SK-N-SH (cell line): ENCODE results near the gene SPACA7. TPM values are rescaled to one million over a fixed set of nuclear protein-coding genes. Genes with fewer than 3 reads are reported as not detected.

ENCODE experiments used
- CTCF ChIA-PET: fragments of 300-600, 350-600 bp; formaldehyde crosslinking; extraction: SDS; loops from one replicate; lab custom pipeline; 2021; lab: Yijun Ruan, JAX
- POLR2A ChIA-PET: fragments of 350-600 bp; sonication (Branson Sonifier 250); formaldehyde crosslinking; extraction: SDS; loops from one replicate; lab custom pipeline; 2020; ENCODE audit warnings: antibody characterized with exemption, inconsistent platforms; lab: Yijun Ruan, JAX
- DNase-seq: peaks from one replicate; pipeline ENCODE4 v3.0.0; 2012
- H2AFZ ChIP-seq: fragments of 200-600 bp; sonication (generic); 2 replicates; pipeline ENCODE4 v1.8.1; 2016; ENCODE audit warnings: antibody characterized with exemption, mild to moderate bottlenecking, low read depth
- H3F3A ChIP-seq: fragments of 200-600 bp; sonication (generic); replicated peaks from 2 replicates; pipeline ENCODE3; 2016; ENCODE audit warnings: antibody characterized with exemption, mild to moderate bottlenecking; ENCODE audit not compliant: insufficient read depth
- H3K27ac ChIP-seq, 2 experiments: fragments of 200-500 bp in 1 of 2; fragments of 200-600 bp in 1 of 2; sonication (Bioruptor generic) in 1 of 2; sonication (generic), shearing (Covaris generic) in 1 of 2; 2 replicates each; pipeline versions ENCODE4 v1.5.1 to v1.6.1; 2014 to 2016; ENCODE audit warnings: low read depth in 2 of 2, inconsistent platforms in 1 of 2, low read length in 1 of 2, mild to moderate bottlenecking in 1 of 2, mixed read lengths in 1 of 2
- H3K27me3 ChIP-seq: fragments of 200-600 bp; sonication (generic), shearing (Covaris generic); 2 replicates; pipeline ENCODE4 v1.6.1; 2016; ENCODE audit warnings: mixed run types; ENCODE audit not compliant: insufficient read depth
- H3K36me3 ChIP-seq, 2 experiments: fragments of 200-500 bp in 1 of 2; fragments of 200-600 bp in 1 of 2; sonication (Bioruptor generic) in 1 of 2; sonication (generic) in 1 of 2; replicated peaks in 1 of 2; 2 replicates each; pipeline versions ENCODE3 to v1.5.1; 2014 to 2016; ENCODE audit warnings: low read length in 1 of 2, mild to moderate bottlenecking in 1 of 2; ENCODE audit not compliant: insufficient read depth in 2 of 2, control insufficient read depth in 1 of 2
- H3K4me1 ChIP-seq, 2 experiments: fragments of 200-500 bp in 1 of 2; fragments of 200-600 bp in 1 of 2; sonication (Bioruptor generic) in 1 of 2; sonication (generic), shearing (Covaris generic) in 1 of 2; 2 replicates each; pipeline versions ENCODE4 v1.5.1 to v1.6.1; 2014 to 2016; ENCODE audit warnings: low read depth in 1 of 2, low read length in 1 of 2, mixed run types in 1 of 2; ENCODE audit not compliant: insufficient read depth in 2 of 2, control insufficient read depth in 1 of 2
- H3K4me2 ChIP-seq: fragments of 200-600 bp; sonication (generic), shearing (Covaris generic); 2 replicates; pipeline ENCODE4 v1.6.1; 2017; ENCODE audit warnings: mixed run types
- H3K4me3 ChIP-seq, 2 experiments: fragments of 200-500 bp in 1 of 2; fragments of 200-600 bp in 1 of 2; sonication (Bioruptor generic) in 1 of 2; sonication (generic), shearing (Covaris generic) in 1 of 2; 2 replicates each; pipeline versions ENCODE4 v1.5.1 to v1.8.1; 2014 to 2016; ENCODE audit warnings: low read depth in 2 of 2, inconsistent platforms in 1 of 2, low read length in 1 of 2, mild to moderate bottlenecking in 1 of 2, mixed read lengths in 1 of 2, moderate library complexity in 1 of 2
- H3K79me2 ChIP-seq: fragments of 200-600 bp; sonication (generic); 2 replicates; pipeline ENCODE4 v1.8.1; 2017; ENCODE audit warnings: mild to moderate bottlenecking; ENCODE audit not compliant: insufficient read depth
- H3K9ac ChIP-seq: fragments of 200-600 bp; sonication (generic); 2 replicates; pipeline ENCODE4 v1.6.1; 2017; ENCODE audit warnings: mixed run types
- H3K9me2 ChIP-seq: fragments of 200-600 bp; sonication (generic); 2 replicates; pipeline ENCODE4 v1.6.1; 2017; ENCODE audit warnings: mixed run types
- H3K9me3 ChIP-seq: fragments of 200-600 bp; sonication (generic); 2 replicates; pipeline ENCODE4 v1.6.1; 2017; ENCODE audit warnings: mixed run types, mild to moderate bottlenecking, moderate library complexity
- H4K20me1 ChIP-seq: fragments of 200-600 bp; sonication (generic); 2 replicates; pipeline ENCODE4 v1.6.1; 2017; ENCODE audit warnings: mild to moderate bottlenecking, mixed run types; ENCODE audit not compliant: insufficient read depth
- CHD2 ChIP-seq: fragments of 150-350 bp; IDR thresholded peaks from 2 replicates; pipeline ENCODE4 v1.6.1; 2018; ENCODE audit warnings: low read length; ENCODE audit not compliant: partially characterized antibody
- EP300 ChIP-seq, 2 experiments: IDR thresholded peaks; 2 replicates each; pipeline versions ENCODE4 v1.4.0 to v1.6.1; 2012; ENCODE audit warnings: borderline replicate concordance in 1 of 2, low read depth in 1 of 2, low read length in 1 of 2
- EZH2phosphoT487 ChIP-seq: fragments of 200-600 bp; sonication (generic); IDR thresholded peaks from 2 replicates; pipeline ENCODE4 v1.6.1; 2017; ENCODE audit warnings: low read depth, mixed run types, mild to moderate bottlenecking, antibody characterized with exemption, moderate library complexity, borderline replicate concordance
- FOSL2 ChIP-seq: IDR thresholded peaks from 2 replicates; pipeline ENCODE4 v1.4.0; 2012; ENCODE audit warnings: low read depth, mild to moderate bottlenecking, moderate library complexity, borderline replicate concordance
- FOXJ3 ChIP-seq: sonication (generic); formaldehyde crosslinking; IDR thresholded peaks from 2 replicates; pipeline ENCODE4 v1.5.1; 2020; ENCODE audit warnings: mild to moderate bottlenecking, missing genetic modification reagents
- FOXM1 ChIP-seq: IDR thresholded peaks from 2 replicates; pipeline ENCODE4 v1.4.0; 2012; ENCODE audit warnings: low read depth, mild to moderate bottlenecking
- GABPA ChIP-seq: IDR thresholded peaks from 2 replicates; pipeline ENCODE4 v1.4.0; 2012; ENCODE audit warnings: low read depth, mild to moderate bottlenecking
- GATA2 ChIP-seq: sonication (generic); formaldehyde crosslinking; IDR thresholded peaks from 2 replicates; pipeline ENCODE4 v1.5.0; 2020; ENCODE audit warnings: mild to moderate bottlenecking, missing genetic modification reagents
- IRF3 ChIP-seq: fragments of 150-350 bp; IDR thresholded peaks from 2 replicates; pipeline ENCODE4 v1.6.1; 2016; ENCODE audit warnings: mild to moderate bottlenecking, low read depth, low read length
- JUND ChIP-seq: IDR thresholded peaks from 2 replicates; pipeline ENCODE4 v1.4.0; 2012
- MXI1 ChIP-seq: IDR thresholded peaks from 2 replicates; pipeline ENCODE4 v1.6.1; 2012; ENCODE audit warnings: mild to moderate bottlenecking, low read depth, low read length, improper control_type of control experiment
- NFIC ChIP-seq: IDR thresholded peaks from 2 replicates; pipeline ENCODE4 v1.4.0; 2012; ENCODE audit warnings: borderline replicate concordance
- NRF1 ChIP-seq: IDR thresholded peaks from 2 replicates; pipeline ENCODE4 v1.6.1; 2012; ENCODE audit warnings: low read depth, mild to moderate bottlenecking, low read length
- POLR2AphosphoS5 ChIP-seq: IDR thresholded peaks from 2 replicates; pipeline ENCODE4 v1.6.1; 2012; ENCODE audit warnings: low read depth, low read length
- RXRA ChIP-seq: IDR thresholded peaks from 2 replicates; pipeline ENCODE4 v1.4.0; 2012; ENCODE audit warnings: low read depth, mild to moderate bottlenecking, borderline replicate concordance
- SIN3A ChIP-seq: IDR thresholded peaks from 2 replicates; pipeline ENCODE4 v1.6.1; 2012; ENCODE audit warnings: low read depth, mild to moderate bottlenecking, low read length, moderate library complexity, borderline replicate concordance
- SMC3 ChIP-seq: IDR thresholded peaks from 2 replicates; pipeline ENCODE4 v1.6.1; 2012; ENCODE audit warnings: low read depth, low read length, improper control_type of control experiment
- TAF1 ChIP-seq: IDR thresholded peaks from 2 replicates; pipeline ENCODE4 v1.6.1; 2012; ENCODE audit warnings: low read depth, mild to moderate bottlenecking, low read length, moderate library complexity, borderline replicate concordance
- TEAD4 ChIP-seq: IDR thresholded peaks from 2 replicates; pipeline ENCODE4 v1.4.0; 2012; ENCODE audit warnings: mild to moderate bottlenecking, borderline replicate concordance; ENCODE audit not compliant: insufficient read depth
- YY1 ChIP-seq: IDR thresholded peaks from 2 replicates; pipeline ENCODE4 v1.4.0; 2012; ENCODE audit warnings: low read depth, mild to moderate bottlenecking
- WGBS: methylation state at CpG from one replicate; pipeline ENCODE4 v1.1.6; 2017; ENCODE audit warnings: low lambda C conversion rate; 5-methylcytosine and 5-hydroxymethylcytosine counted together
- polyA plus RNA-seq, 3 experiments: library from polyadenylated mRNA; depleted of rRNA; stranded (reverse); fragments of >200 nt; gene quantifications; 2 replicates each; pipeline ENCODE4 v1.2.3, GENCODE V29; 2012
- TF ChIP-seq, protein P1 (sequence below): IDR thresholded peaks from 2 replicates; pipeline ENCODE4; 2012

Gene SPACA7
- polyA plus RNA-seq, 1 of the 3 experiments (the other 2 are of a cell fraction) = not detected

GRCh38 chr13:112475889-112476288, 99.7 kb downstream of the SPACA7 start:
- Histone ChIP-seq H3K4me1 (no peaks in the 10 kb centered on the region), H3K27ac (no peak overlapping the region), H3K36me3 (no peaks in the 10 kb centered on the region), H3K27me3 (no peaks in the 10 kb centered on the region), H3K9me3 (peaks cover 4% of the 10 kb centered on the region; the same call in 1 of the 2 replicates), H3K9me2 (0 out of 2 replicates have a peak, but pooled peaks cover 2% of the 10 kb centered on the region), H3K9ac (no peak overlapping the region), H2AFZ (no peak overlapping the region), H3K79me2 (no peaks in the 10 kb centered on the region), H4K20me1 (no peaks in the 10 kb centered on the region), H3K4me2 (no peak overlapping the region), H3K4me3 (no peak overlapping the region), H3F3A (no peaks in the 10 kb centered on the region)
- POLR2A ChIA-PET = no interaction called here
- CTCF ChIA-PET = no interaction called here
- WGBS = 62% methylated on average over 1 of the region's 1 CpG
- DNase-seq = no peak
- no peak for TF ChIP-seq NRF1
- TF ChIP-seq FOXJ3 = no peak
- TF ChIP-seq, protein P1, sequence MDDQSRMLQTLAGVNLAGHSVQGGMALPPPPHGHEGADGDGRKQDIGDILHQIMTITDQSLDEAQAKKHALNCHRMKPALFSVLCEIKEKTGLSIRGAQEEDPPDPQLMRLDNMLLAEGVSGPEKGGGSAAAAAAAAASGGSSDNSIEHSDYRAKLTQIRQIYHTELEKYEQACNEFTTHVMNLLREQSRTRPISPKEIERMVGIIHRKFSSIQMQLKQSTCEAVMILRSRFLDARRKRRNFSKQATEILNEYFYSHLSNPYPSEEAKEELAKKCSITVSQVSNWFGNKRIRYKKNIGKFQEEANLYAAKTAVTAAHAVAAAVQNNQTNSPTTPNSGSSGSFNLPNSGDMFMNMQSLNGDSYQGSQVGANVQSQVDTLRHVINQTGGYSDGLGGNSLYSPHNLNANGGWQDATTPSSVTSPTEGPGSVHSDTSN = no peak
- TF ChIP-seq FOXM1 = no peak
- no peak for TF ChIP-seq FOSL2
- TF ChIP-seq SMC3 = no peak
- TF ChIP-seq CHD2 = no peak
- TF ChIP-seq EP300 (IDR thresholded peaks at IDR 0.05; ENCODE audit: borderline replicate concordance in 1 of 2, low read depth in 1 of 2, low read length in 1 of 2) = no peak

DNA sequence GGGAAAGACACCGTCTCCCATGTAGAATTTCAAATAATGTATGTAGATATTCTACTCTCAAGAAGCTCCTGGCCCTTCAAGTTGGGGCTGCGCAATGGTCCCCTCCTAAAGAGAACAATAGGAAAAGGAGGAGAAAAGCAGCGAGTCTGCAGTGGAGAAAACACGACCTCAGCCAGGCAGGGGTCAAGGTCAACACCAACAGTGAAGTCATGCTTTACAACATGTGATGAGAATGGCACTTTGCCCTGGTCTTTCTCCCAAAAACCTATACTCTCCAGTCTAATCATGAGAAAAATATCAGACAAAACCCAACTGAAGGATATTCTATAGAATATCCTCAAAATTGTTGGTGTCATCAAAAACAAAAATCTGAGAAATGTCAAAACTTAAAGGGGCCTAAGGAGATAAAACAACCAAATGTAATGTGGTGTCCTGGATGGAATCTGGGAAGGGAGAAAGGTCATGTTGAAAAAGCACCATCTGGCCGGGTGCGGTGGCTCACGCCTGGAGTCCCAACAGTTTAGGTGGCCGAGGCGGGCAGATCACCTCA, 101.0 kb downstream of the SPACA7 start:
- Histone ChIP-seq H3K9me2 (0 out of 2 replicates have a peak, but pooled peaks cover 2% of the 10 kb centered on the region), H3K9me3 (peaks cover 4% of the 10 kb centered on the region; the same call in 1 of the 2 replicates), H3K9ac (no peak overlapping the region), H4K20me1 (no peaks in the 10 kb centered on the region)
- WGBS = 79% methylated on average over 9 of the region's 9 CpGs
- CTCF ChIA-PET = interaction anchor here (1.4 kb wide), 1 partner anchor 11 kb away, joined by 4 read pairs; no protein-coding TSS in a partner anchor
- no peak for TF ChIP-seq SMC3
- TF ChIP-seq GABPA = no peak
- TF ChIP-seq FOXM1 = no peak
- TF ChIP-seq RXRA = no peak
- TF ChIP-seq GATA2 (CRISPR knock-in tag) = no peak
- no peak for TF ChIP-seq NRF1
- TF ChIP-seq IRF3 = no peak
- TF ChIP-seq NFIC = no peak
- no peak for TF ChIP-seq TEAD4
- no peak for TF ChIP-seq EZH2phosphoT487
- no peak for TF ChIP-seq EP300 (IDR thresholded peaks at IDR 0.05; ENCODE audit: borderline replicate concordance in 1 of 2, low read depth in 1 of 2, low read length in 1 of 2)
- no peak for TF ChIP-seq TAF1
- TF ChIP-seq SIN3A = no peak
- TF ChIP-seq MXI1 = no peak
- no peak for TF ChIP-seq JUND
- no peak for TF ChIP-seq YY1
- TF ChIP-seq CHD2 = no peak
- no peak for TF ChIP-seq POLR2AphosphoS5
- TF ChIP-seq, all 33 proteins: peak for 0
- POLR2A ChIA-PET = no interaction called here
- DNase-seq = no peak
- Histone ChIP-seq H3F3A (no peaks in the 10 kb centered on the region), H3K27ac (no peak overlapping the region), H3K4me1 (no peaks in the 10 kb centered on the region), H2AFZ (no peak overlapping the region), H3K4me3 (no peak overlapping the region), H3K4me2 (no peak overlapping the region), H3K36me3 (no peaks in the 10 kb centered on the region), H3K79me2 (no peaks in the 10 kb centered on the region), H3K27me3 (no peaks in the 10 kb centered on the region)
